GM18526 (cell line): ENCODE results near the gene CDK12.

Experiments used
- POLR2A ChIP-seq: IDR thresholded peaks from 3 replicates; pipeline ENCODE4 v1.6.1; 2011; ENCODE audit not compliant: insufficient read length; ENCODE audit errors: extremely low read depth

Gene CDK12

DNA sequence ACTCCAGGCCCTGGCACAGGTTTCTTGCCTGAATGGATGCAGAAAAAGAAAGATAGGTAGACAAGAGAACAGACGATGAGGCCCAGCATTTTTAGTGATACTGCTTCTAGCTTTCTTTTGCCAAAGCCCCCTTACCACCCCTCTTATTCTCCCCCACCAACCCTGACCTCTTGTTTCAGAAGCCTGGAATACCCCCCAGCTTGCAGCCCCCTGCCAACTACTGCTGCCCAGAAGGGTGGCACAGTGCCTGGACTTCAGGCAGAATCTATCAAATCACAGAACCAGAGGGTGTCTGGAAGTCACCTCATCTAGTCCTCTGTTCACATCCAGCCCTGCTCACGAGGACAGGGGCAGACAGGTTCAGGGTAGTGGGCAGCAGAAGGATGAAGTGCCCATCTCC lies 110.8 kb downstream of the CDK12 start:
- TF ChIP-seq POLR2A = no peak

DNA sequence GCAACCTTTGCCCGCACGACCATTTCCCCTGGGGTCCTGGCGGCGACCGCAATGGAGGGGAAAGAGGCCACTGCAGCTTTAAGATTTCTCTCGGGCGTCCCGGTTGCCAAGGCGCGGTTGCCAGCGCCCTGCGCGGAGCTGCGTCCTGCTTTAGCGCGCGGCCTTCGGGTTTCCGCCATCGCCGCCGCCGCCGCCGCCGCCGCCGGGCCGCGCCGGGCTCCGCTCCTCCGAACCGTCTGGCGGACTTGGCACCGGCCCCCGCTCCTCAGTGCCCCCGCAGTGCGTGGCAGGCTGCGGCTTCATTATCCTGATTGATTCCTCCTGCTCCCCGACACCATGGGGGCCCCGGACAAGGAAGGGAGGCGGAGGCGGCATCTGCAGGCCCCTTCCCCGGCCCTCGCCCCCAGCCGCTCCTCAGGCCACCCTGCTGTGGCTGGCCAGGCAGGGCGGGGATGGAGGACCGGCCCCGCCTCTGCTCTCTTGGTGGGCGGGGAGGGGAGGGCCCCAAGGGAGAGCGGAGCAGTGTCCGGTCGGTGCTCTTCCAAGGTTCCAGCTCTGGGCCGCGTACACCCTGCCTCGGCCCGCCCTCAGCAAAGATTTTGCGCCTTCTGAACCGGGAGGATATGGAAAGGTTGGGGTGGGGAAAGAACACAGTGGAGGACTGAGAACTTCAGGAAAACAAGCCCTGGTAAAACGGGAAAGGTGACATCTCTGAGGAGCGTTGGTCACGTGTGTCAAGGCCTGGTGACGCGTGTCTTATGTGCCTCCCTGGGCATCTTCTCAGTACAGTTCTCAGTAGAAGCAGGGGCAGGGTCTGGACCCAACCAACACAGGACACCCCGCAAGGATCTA lies 112.4 kb downstream of the CDK12 start:
- no peak for TF ChIP-seq POLR2A

DNA sequence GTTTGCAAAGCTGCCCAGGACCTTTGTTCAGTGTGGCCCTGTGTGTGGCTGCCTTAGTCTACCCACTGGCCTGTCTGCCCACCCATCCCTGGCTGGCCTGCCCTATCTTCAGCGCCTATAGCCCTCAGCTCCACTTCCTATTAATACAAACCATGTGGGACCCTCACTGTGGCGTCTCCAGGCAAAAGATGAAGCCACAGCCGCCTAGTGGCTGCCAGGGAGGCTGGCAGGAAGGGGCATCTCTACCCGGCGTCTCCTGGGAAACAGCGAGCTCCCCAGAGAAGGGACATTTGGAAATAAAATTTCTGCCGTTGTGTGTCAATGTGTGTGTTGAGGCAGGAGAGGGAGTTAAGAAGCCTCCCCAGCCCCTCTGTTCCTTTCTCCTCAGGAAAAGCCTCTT lies 114.9 kb downstream of the CDK12 start:
- no peak for TF ChIP-seq POLR2A

DNA sequence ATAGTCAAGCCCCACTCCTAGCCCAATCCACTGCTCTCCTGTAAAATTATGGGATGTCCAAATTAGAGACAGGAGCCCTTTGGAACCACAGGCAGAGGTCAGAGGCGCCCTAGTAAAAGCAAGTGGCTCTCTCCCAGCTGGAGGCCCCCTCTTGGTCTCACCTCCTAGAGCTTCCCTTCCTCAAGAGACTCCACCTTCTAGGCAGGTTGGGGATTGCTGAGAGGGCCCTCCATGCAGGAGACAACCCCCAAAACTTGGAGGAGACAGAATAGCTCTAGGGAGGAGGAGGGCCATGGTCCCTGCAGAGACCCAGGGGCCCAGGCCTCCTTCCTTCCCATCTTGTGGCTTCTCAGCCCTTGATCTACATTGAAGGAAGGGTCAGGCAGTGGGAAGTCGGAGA lies 117.0 kb downstream of the CDK12 start:
- no peak for TF ChIP-seq POLR2A

DNA sequence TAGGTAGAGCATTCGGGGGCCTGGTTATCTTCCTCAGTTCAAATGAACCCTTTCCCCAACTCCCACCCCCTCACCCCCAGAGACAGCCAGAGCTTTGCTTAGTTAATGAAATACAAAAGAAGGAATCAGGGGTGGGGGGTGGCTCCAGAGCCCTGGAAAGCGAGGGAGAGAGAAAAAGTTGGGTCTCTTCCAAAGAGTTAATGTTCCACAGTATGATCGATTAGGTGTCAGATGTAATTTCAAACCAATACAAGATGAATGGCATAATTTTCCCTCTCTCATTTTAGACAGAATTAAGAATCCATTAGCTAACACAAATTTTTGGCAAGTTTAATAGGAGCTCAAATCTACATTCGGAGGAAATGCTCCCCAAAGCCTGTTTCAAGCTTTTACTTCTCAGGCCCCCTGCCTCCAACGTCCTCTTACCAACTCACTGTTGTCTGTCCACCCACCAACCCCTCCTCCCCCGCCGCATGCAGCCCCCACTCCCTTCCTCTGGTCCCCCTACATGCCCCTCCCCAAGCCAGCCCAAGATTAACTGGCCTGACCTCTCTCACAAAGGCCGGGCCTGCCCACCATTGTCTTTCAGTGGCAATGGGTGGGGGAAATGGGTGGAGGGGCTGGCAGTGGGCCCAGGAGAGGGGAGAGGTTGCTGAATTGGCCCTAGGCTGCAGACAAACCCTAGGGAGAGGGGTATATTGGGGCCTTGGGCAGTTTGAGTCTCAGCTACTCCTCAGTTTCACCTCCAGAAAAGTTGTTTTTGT lies 118.2 kb downstream of the CDK12 start:
- no peak for TF ChIP-seq POLR2A

DNA sequence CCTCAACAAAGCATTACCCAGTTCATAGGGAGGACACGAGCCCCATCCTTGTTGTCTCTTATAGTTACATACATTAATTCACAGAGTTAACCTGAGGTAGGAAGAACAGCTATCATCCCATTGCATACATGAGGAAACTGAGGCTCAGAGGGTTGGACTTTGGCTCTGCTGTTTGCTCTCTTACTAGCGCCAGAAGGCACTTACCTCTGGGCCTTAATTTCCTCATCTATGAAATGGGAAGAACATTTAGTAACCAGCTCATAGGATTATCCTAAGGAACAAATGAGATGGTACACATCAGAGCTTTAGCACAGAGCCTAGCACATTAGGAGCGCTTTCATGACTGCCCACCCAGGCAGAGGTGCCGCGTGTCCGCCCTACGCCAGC lies 118.8 kb downstream of the CDK12 start:
- TF ChIP-seq POLR2A = no peak

DNA sequence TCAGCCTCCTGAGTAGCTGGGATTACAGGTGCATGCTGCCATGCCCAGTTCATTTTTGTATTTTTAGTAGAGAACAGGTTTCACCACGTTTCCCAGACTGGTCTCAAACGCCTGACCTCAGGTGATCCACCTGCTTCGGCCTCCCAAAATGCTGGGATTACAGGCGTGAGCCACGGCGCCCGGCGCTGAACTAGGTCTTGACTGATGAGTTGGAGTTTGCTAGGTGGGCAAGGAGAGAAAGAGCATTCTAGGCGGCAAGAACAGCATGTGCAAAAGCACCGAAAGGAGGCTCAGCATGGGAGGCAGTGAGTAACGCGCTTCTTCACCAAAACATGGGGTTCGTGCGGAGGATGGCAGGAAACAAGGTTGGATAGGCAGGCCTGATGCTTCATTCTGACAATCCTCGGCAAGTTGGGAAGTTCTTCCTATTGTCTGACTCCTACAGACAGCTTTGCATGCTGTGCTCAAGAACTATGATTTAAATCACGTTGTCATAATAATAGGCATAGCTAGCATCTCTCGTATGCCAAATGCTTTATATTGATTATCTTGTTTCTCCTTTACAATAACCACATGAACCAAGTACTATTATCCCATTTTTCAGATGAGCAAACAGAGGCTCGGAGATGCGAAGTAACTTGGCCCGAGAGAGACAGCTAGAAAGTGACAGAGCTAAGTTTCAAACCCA lies 119.9 kb downstream of the CDK12 start:
- no peak for TF ChIP-seq POLR2A

DNA sequence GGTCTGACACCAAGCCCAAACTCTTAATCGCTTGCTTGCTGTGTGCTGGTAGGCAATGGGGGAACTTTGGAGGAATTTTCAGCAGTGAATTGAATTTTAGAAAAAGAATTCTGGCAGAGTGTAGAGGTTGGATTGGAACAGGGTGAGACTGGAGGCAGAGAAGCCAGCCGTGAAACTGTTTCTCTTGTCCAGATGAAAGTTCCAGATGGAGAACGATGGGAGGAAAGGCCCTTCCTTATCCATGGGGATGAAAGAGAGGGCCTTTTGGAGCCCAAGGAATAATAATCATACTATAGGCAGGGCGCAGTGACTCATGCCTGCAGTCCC lies 120.4 kb downstream of the CDK12 start:
- no peak for TF ChIP-seq POLR2A

DNA sequence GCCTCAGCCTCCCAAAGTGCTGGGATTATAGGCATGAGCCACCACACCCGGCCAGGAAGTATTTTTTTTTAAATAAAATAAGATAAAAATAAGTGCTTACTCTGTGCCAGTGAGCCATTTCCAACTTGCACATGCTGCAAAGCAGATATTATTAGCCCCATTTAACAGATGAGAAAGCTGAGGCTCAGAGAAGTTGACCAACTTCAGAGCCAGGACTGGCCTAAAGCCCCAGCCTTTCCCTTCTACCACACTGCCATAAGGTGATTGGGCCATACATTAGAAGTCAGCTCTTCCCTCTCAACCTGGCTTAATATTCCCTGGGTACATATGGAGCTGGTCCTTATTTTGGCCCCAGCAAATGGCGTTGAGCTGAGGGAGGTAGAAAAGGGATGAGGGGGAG lies 121.4 kb downstream of the CDK12 start:
- TF ChIP-seq POLR2A = no peak
